Mammary microvascular endothelial cell (primary cell): ENCODE results near the gene IFT20. TPM values are rescaled to one million over a fixed set of nuclear protein-coding genes. Genes with fewer than 3 reads are reported as not detected.

Experiments used
- total RNA-seq: library from RNA; depleted of rRNA; stranded (reverse); fragments of >200 nt; gene quantifications from 2 replicates; pipeline ENCODE4 v1.2.3, GENCODE V29; 2015

IFT20 gene
- 32.2 and 38.3 TPM in 2 replicates for total RNA-seq

GRCh38 chr17:28335201-28335958 lies at the start of gene IFT20, which contains the start of gene TNFAIP1:
Gene IFT20 (minus strand): TSS chr17:28335472. CDS start chr17:28331985, 3,487 bp downstream.
Gene TNFAIP1 (plus strand): TSS chr17:28335761. CDS start chr17:28339522, 3,761 bp downstream.

GRCh38 chr17:28371245-28372202 lies 36.3 kb upstream of the IFT20 start, which contains the start of gene SARM1:
Gene SARM1 (plus strand): TSS chr17:28371694. CDS start chr17:28372033, 339 bp downstream.

DNA sequence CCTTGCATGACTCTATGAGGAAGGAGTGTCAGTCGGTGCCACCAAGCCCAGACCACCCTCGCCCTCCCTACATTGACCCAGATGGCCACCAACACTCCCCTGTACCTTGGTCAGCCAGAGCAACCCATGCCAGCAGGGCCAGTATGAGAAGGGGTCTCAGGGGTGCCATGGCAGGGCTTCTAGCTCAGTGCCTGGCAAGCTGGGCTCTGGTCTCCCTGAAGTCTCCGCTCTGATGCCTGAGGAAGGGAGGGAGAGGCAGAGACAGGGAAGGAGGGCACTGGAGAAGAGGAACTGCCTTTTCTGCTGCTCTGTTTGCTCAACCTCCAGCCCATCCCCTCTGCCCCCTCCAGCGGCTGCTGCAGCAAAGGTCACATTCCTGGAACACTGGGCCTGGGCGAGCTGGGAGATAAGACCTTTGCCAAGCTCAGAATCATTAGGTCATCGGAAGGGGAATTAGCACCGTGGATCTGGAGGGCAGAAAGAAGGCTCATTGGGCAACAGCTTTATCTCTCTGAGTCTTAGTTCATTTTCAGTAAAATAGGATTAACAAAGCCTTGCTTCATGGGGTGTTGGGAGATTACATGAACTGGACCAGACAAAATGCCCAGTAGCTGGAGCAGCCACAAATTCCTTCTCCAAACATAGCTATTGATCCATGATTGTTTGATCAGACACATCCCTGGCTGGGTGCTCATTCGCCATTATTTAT lies 34.9 kb upstream of the IFT20 start, which contains the start of gene VTN:
TSS of gene VTN (minus strand) at position 273 of the 709 bp plus-strand sequence. CDS start at position 169, 104 bp downstream.

GRCh38 chr17:28364665-28365363 lies 29.5 kb upstream of the IFT20 start, which contains the start of gene SEBOX:
Gene SEBOX (minus strand): TSS chr17:28365199. CDS start chr17:28365151, 48 bp downstream.

DNA sequence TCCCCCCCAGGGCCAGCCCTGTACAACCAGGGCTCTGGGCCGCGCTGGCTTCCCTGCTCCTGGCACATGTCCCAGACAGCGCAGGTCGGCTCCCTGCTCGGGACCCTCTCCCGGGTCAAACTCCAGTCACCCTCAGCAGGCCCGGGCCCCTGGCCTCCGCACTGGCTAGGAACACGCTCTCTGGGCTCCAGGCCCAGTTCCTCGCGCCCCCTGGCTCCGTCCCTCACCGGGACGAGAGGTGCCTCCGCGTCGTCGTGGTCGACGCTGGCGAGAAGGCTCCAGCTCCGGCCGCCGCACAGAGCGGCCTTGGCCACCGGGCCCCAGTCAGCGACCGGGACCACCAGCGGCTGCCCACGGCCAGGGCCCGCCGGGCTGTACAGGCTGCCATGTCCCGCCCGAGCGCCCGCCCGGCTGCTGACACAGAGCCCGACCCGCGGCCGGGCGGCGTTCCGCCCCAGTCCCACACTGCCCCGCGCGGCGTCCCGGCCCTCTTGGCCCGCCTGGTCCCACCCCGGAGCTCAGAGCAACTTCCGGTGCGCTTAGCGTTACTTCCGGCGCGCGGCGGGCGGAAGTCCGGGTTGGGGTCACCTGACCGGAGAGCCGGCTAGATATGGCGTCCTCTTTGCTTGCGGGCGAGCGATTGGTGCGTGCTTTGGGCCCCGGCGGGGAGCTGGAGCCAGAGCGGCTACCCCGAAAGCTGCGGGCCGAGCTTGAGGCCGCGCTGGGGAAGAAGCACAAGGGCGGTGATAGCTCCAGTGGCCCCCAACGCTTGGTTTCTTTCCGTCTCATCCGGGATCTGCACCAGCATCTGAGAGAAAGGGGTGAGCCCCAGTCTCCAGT lies 22.0 kb upstream of the IFT20 start, which contains the start of gene POLDIP2:
TSS of gene POLDIP2 (minus strand) at position 467 of the 840 bp plus-strand sequence. CDS start at position 388, 79 bp downstream.

DNA sequence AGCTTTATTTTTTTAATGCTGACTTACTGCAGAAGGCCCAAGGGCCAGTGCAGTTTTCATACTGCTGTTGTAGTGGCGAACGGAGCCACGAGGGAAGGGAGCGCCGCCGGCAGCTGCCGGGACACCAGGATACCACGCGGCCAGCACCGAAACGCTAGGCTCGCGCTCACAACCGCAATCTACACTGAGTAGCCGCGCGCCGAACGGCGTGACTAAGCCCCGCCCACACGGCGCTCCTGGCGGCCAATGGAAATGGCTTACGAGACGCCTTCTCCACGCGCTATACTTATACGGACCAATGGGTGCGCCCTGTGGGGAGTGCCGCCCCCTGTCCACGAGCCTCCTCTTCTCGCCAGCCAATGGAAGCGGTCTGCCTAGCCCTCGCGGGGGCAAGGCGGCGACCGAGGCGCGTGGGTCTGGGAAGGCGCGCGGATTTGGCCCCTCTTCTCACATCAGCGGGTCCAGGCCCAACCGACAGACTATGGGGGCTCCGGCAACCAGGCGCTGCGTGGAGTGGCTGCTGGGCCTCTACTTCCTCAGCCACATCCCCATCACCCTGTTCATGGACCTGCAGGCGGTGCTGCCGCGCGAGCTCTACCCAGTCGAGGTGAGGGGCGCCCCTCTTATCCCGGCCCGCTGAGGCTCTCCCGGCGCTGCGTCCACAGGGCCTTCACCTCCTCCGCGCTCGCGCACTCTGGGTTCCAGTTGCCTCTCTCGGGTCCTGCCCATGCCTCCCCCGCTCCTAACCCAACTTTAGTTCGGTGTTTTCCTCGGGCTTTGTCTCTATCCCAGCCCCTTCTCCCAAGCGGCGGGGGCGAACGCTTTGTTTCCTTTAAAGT lies 16.3 kb downstream of the IFT20 start, which contains the start of gene TMEM97:
TSS of gene TMEM97 (plus strand) at position 442 of the 839 bp plus-strand sequence. CDS start at position 482, 40 bp downstream.

Other genes with a start within 250 kb of the IFT20 start
- gene TMEM97, start 16.3 kb downstream of the IFT20 start, total RNA-seq = 18.5 and 21.3 TPM in 2 replicates
- gene TNFAIP1, start 289 bp upstream of the IFT20 start, total RNA-seq = 83.7 and 86.3 TPM in 2 replicates
- 98.7 and 116 TPM in 2 replicates for gene POLDIP2, start 22.1 kb upstream of the IFT20 start, total RNA-seq
- not detected in 2 replicates for gene SEBOX, start 29.7 kb upstream of the IFT20 start, total RNA-seq
- gene VTN, start 34.8 kb upstream of the IFT20 start, total RNA-seq = 0.07 TPM in 1 of 2 replicates, not detected in the other
- gene SARM1, start 36.2 kb upstream of the IFT20 start, total RNA-seq = 4.5 and 5.5 TPM in 2 replicates
- gene SLC46A1, start 70.7 kb upstream of the IFT20 start, total RNA-seq = 4.1 and 4.2 TPM in 2 replicates
- not detected in 2 replicates for gene SLC13A2, start 138.2 kb upstream of the IFT20 start, total RNA-seq
- not detected in 2 replicates for gene FOXN1, start 170.9 kb upstream of the IFT20 start, total RNA-seq
- gene UNC119, start 217.2 kb upstream of the IFT20 start, total RNA-seq = 29.5 and 30.2 TPM in 2 replicates
- gene PIGS, start 236.1 kb upstream of the IFT20 start, total RNA-seq = 55.2 and 64.4 TPM in 2 replicates
- gene ALDOC, start 241.4 kb upstream of the IFT20 start, total RNA-seq = 9.1 and 12.3 TPM in 2 replicates